H54 (cell line): ENCODE data around the gene PPP1R3A.

ENCODE experiments used
- DNase-seq: peaks from one replicate; pipeline ENCODE4 v3.0.0; 2011; ENCODE audit warnings: low spot score, mixed read lengths; ENCODE audit not compliant: insufficient read length
- FAIRE-seq: peaks from 3 replicates; lab custom pipeline; 2011; peaks lifted over from hg19 to GRCh38; lab: Jason Lieb, UNC
- POLR2A ChIP-seq: IDR thresholded peaks from 2 replicates; pipeline ENCODE4 v1.6.1; 2011; ENCODE audit warnings: low read depth, mild to moderate bottlenecking, low read length

Gene PPP1R3A

DNA sequence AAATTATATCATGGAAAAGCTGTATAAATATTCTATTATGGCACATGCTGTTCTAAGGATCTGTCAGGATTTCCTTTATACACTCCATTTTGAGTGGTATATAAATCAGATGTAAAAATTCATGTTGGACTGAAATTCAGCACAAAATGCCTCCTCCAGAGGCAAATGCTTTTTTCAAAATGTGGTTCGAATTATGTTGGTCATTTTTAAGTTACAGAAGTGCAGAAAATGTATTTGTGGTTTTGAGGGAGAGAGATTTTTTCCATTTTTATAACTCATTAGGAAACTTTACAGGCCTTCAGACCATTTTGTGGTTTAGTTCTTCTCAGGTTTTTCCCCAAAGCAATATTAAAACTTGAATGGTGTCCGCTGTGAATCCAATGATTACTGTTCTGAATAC, 2.9 kb downstream of the PPP1R3A start:
- no peak for FAIRE-seq
- DNase-seq: no peak
- no peak for TF ChIP-seq POLR2A

GRCh38 chr7:113912876-113913275, 5.9 kb downstream of the PPP1R3A start:
- FAIRE-seq (no peak), DNase-seq (no peak)
- no peak for TF ChIP-seq POLR2A

DNA sequence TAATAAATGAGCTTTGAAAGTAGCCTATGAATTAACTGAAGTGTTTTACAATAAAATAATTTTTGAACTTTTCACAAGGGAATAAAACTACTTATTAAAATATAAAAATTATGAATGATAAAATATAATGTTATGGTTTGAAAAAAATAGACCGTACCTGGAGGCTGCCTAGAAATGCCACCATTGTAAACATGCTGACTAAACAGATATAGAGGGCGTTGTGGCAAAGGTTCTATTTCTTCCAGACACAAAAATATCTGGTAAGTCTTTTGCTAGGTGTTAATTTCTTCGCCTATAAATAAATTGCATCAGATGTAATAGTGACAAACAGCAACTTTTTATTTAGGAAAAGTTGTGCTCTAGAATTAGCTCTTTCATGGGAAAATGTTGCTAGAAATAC, 11.2 kb downstream of the PPP1R3A start:
- no peak for TF ChIP-seq POLR2A
- no peak for FAIRE-seq

GRCh38 chr7:113904521-113904920, 14.3 kb downstream of the PPP1R3A start:
- TF ChIP-seq POLR2A: no peak
- DNase-seq (no peak), FAIRE-seq (no peak)

More for the DNA sequence above, 11.2 kb downstream of the PPP1R3A start:
- no peak for DNase-seq

DNA sequence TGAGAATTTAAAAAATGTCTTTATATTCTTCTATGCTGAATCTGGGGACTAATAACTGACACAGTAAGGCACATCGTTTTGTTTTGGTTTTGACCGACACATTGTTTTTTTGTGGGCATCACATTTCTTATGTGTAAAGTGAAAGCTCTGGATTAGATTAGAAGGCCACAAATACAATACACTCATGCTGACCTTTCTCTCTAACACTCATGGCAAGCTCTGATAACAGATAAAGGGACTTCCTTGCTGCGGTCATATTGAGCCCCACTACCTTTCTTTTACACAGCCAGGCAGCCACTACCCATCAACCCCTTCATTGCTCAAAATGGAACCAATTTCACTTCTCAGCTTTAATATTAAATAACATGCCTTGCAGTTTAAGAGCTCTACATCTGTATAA, 26.0 kb downstream of the PPP1R3A start:
- no peak for DNase-seq
- no peak for TF ChIP-seq POLR2A
- no peak for FAIRE-seq

DNA sequence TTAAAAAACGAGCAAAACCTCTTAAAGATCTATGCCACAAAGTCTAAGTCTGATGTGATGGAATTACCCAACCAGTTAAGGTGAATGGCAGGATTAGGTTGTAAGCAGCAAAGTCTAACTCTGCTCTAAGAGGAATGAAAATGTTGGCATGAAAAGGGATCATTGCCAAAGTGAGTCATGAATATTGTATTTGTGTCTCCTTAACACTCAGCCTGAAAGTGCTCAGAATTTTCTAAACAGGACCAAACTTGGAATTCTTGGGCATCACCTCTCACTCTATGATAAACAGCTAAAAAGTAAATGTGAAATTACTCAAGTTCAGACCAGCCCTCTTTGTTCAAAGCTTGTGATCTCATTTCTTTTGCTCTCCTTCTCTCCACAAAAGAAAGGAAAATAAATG, 27.0 kb downstream of the PPP1R3A start:
- DNase-seq (no peak), FAIRE-seq (peak; percentile 88)
- no peak for TF ChIP-seq POLR2A

GRCh38 chr7:113891031-113891350, 27.8 kb downstream of the PPP1R3A start:
- no peak for FAIRE-seq
- TF ChIP-seq POLR2A: no peak
- DNase-seq: no peak

- no peak for TF ChIP-seq POLR2A
- no peak for DNase-seq
- FAIRE-seq: peak; percentile 78
Observed at GRCh38 chr7:113890331-113891030, 28.3 kb downstream of the PPP1R3A start.

DNA sequence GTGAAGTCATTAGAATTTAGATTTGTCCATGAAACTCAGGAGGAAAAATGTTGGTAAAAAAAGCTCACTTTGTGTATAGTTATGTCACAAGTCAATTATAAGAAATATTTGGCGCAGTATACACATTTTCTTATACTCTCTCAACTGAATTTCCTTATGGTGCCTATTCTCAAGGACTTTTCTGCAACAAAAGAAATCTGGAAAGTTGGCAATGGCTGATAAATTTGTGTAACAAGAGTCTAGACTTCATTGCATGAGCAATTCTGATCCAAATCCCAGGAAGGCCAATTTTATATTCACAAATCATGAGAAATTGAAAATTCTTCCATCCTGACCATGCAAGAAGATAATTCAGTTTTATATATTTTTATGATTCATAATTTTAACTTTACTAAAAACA, 35.7 kb downstream of the PPP1R3A start:
- DNase-seq: no peak
- no peak for TF ChIP-seq POLR2A
- FAIRE-seq: no peak

DNA sequence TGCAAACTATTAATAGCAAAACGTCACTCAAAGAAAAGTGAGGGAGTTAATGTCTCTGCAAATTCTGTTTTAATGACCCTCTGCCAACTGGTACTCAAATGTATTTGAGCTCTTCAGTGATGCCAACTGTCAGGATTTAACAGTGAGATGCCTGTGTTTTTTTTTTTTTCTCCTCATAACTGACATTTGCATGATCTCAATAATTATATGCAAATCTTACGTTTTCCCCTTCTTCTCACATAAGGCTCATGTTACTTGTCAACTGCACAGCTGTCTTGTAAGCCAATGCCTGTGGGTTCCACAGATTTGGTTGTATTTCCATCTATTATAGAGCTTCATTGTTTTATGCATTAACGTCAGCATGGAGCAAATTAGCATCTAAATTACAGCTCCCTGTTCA, 38.2 kb downstream of the PPP1R3A start:
- no peak for TF ChIP-seq POLR2A
- FAIRE-seq: no peak

DNA sequence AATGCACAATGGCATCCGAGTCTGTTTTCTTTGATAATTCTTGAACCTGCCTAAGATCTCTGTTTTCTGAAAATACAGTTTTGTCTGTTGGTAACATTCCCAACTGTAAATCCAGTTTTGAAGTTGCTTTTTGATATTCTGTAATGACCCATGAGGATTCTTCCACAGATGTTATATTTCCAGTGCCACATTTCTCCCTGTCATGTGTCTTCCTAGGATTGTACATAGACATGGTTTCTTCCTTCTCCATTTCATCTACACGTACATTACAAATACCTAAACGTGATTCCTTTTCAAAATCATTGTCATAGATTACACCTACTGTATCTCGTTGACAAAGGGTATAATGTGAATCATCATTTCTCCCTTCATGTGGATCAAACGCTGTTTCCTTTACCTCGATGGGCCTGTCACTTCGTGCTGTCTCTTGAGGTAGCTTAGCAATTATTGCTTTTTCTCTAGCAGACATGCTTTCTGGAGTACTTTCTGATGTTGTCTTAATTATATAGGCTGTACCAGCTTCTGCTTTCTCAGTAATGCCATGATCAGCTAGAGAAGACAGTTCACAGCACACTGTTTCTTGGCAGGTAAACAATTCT, 40.3 kb downstream of the PPP1R3A start:
- no peak for DNase-seq
- no peak for TF ChIP-seq POLR2A
- FAIRE-seq: no peak

More for the DNA sequence above, 38.2 kb downstream of the PPP1R3A start:
- no peak for DNase-seq

DNA sequence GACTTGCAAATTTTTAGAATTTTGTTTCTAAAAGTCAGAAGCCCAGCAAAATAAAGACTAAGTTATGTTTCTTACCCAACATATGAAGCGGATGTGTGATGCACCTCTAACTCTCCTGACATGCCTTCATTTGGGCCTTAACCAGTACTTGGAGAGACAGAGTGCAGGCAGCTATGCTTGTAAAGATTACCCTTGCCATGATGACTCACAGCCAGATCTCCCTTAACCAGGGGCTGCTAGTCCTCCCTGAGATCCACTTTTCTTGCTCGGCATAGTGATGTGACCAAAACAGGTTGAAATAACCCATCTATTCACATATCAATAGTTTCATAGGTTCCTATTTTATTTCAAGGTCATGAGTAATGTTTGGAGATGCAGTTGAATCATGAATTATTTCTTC, 43.6 kb downstream of the PPP1R3A start:
- TF ChIP-seq POLR2A: no peak
- DNase-seq (no peak), FAIRE-seq (no peak)

- DNase-seq (no peak), FAIRE-seq (no peak)
- no peak for TF ChIP-seq POLR2A
Observed at GRCh38 chr7:113873554-113874151, 45.2 kb downstream of the PPP1R3A start.

- FAIRE-seq (no peak), DNase-seq (no peak)
- no peak for TF ChIP-seq POLR2A
Observed at GRCh38 chr7:113872981-113873380, 45.8 kb downstream of the PPP1R3A start.

DNA sequence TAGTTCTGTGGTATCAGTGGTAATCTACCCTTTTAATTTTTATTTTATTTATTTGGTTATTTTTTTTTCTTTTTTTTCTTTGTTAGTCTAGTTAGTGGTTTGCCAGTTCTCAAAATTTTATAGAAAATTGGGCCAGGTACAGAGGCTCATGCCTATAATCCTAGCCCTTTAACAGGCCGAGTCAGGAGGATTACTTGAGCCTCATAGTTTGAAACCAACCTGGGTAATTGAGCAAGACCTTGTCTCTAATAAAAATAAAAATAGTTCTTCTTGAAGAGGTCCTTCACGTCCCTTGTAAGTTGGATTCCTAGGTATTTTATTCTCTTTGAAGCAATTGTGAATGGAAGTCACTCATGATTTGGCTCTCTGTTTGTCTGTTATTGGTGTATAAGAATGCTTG, 51.5 kb downstream of the PPP1R3A start:
- no peak for FAIRE-seq
- DNase-seq: no peak
- TF ChIP-seq POLR2A: no peak

DNA sequence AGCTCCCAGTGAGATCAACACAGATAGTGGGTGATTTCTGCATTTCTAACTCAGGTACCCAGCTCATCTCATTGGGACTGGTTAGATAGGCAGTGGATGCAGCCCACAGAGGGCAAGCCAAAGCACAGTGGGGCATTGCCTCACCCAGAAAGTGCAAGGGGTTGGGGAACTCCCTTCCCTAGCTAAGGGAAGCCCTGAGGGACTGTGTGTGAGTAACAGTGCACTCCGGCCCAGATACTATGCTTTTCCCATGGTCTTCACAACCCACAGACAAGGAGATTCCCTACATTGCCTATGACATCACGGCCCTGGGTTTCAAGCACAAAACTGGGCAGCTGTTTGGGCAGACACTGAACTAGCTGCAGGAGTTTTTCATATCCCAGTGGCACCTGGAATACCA, 62.8 kb downstream of the PPP1R3A start:
- no peak for TF ChIP-seq POLR2A
- no peak for DNase-seq
- no peak for FAIRE-seq
